Keratinocyte (primary cell): ENCODE results near the gene PHPT1. TPM values are rescaled to one million over a fixed set of nuclear protein-coding genes. Genes with fewer than 3 reads are reported as not detected.

Experiments used
- DNase-seq: peaks from one replicate; pipeline ENCODE4 v3.0.0-alpha.2; 2011; ENCODE audit warnings: low read depth, missing footprints, low spot score
- FAIRE-seq: peaks from 2 replicates; lab custom pipeline; 2011; peaks lifted over from hg19 to GRCh38; lab: Jason Lieb, UNC
- H2AFZ ChIP-seq: 2 replicates; pipeline ENCODE4 v1.6.0; 2012; ENCODE audit warnings: low read length, control low read depth, inconsistent platforms; ENCODE audit not compliant: control insufficient read depth
- H3K27ac ChIP-seq: 2 replicates; pipeline ENCODE4 v1.5.1; 2011; ENCODE audit warnings: low read length; ENCODE audit not compliant: control insufficient read depth, insufficient read depth
- H3K27me3 ChIP-seq: 3 replicates; pipeline ENCODE4 v1.6.0; 2011; ENCODE audit warnings: low read length; ENCODE audit not compliant: control insufficient read depth, insufficient read depth; ENCODE audit errors: extremely low read depth
- H3K36me3 ChIP-seq, 2 experiments: 2 replicates in 1 of 2; 3 replicates in 1 of 2; pipeline ENCODE4 v1.5.1; 2011; ENCODE audit warnings: low read length in 2 of 2, mild to moderate bottlenecking in 1 of 2; ENCODE audit not compliant: control insufficient read depth in 2 of 2, insufficient read depth in 2 of 2; ENCODE audit errors: extremely low read depth in 1 of 2
- H3K4me1 ChIP-seq: 3 replicates; pipeline ENCODE4 v1.5.1; 2011; ENCODE audit warnings: low read length; ENCODE audit not compliant: control insufficient read depth, insufficient read depth; ENCODE audit errors: extremely low read depth
- H3K4me2 ChIP-seq: 3 replicates; pipeline ENCODE4 v1.6.0; 2011; ENCODE audit warnings: low read depth, low read length; ENCODE audit not compliant: control insufficient read depth, insufficient read depth; ENCODE audit errors: extremely low read depth
- H3K4me3 ChIP-seq, 3 experiments: fragments of 200-600 bp in 1 of 3; sonication (generic) in 1 of 3; 2 replicates in 2 of 3; 3 replicates in 1 of 3; pipeline ENCODE4 v1.5.1; 2011 to 2016; ENCODE audit warnings: low read length in 3 of 3, mild to moderate bottlenecking in 3 of 3, control low read depth in 2 of 3, inconsistent platforms in 1 of 3, low read depth in 1 of 3, mixed read lengths in 1 of 3, mixed run types in 1 of 3, moderate library complexity in 1 of 3; ENCODE audit not compliant: control insufficient read depth in 2 of 3, insufficient read depth in 2 of 3; ENCODE audit errors: extremely low read depth in 1 of 3
- H3K79me2 ChIP-seq: 2 replicates; pipeline ENCODE4 v1.6.0; 2012; ENCODE audit warnings: low read length; ENCODE audit not compliant: control insufficient read depth, insufficient read depth
- H3K9ac ChIP-seq: 3 replicates; pipeline ENCODE4 v1.6.0; 2011; ENCODE audit warnings: low read length; ENCODE audit not compliant: control insufficient read depth, insufficient read depth; ENCODE audit errors: extremely low read depth
- H3K9me1 ChIP-seq: 3 replicates; pipeline ENCODE4 v1.6.0; 2011; ENCODE audit warnings: low read length; ENCODE audit not compliant: control insufficient read depth, insufficient read depth; ENCODE audit errors: extremely low read depth
- H3K9me3 ChIP-seq: 2 replicates; pipeline ENCODE4 v1.5.1; 2012; ENCODE audit warnings: low read depth, low read length; ENCODE audit not compliant: control insufficient read depth
- H4K20me1 ChIP-seq: 3 replicates; pipeline ENCODE4 v1.6.0; 2011; ENCODE audit warnings: low read length; ENCODE audit not compliant: control insufficient read depth, insufficient read depth; ENCODE audit errors: extremely low read depth
- EZH2 ChIP-seq: IDR thresholded peaks from one replicate; pipeline ENCODE4 v1.6.1; 2012; ENCODE audit warnings: inconsistent platforms, mild to moderate bottlenecking, low read length, moderate library complexity
- dilution Hi-C: fragments of 300-500 bp; cut with MboI; formaldehyde crosslinking; loops from one replicate; pipeline ENCODE4 v1.7.0; 2020; ENCODE audit warnings: low sequenced_read_pairs; ENCODE audit not compliant: extremely low pct_ligation_motif_present
- polyA plus RNA-seq, 5 experiments: library from polyadenylated mRNA; depleted of rRNA in 3 of 5; stranded (reverse) in 3 of 5; stranded (forward) in 1 of 5; unstranded in 1 of 5; fragments of >200 nt; gene quantifications; 1 replicate in 1 of 5; 2 replicates in 3 of 5; 3 replicates in 1 of 5; pipeline versions ENCODE4 v1.2.1 to v1.2.3, GENCODE V29; 2011 to 2012; ENCODE audit warnings: missing spikeins in 2 of 5, low read depth in 1 of 5, low replicate concordance in 1 of 5
- TF ChIP-seq, protein P1 (sequence below), 3 experiments: IDR thresholded peaks in 1 of 3; conservative IDR thresholded peaks in 1 of 3; optimal IDR thresholded peaks in 1 of 3; 2 replicates in 2 of 3; 3 replicates in 1 of 3; pipeline versions ENCODE3 to v1.5.1; 2011; ENCODE audit warnings: low read length in 3 of 3, mild to moderate bottlenecking in 3 of 3, moderate library complexity in 2 of 3, control low read depth in 1 of 3, inconsistent platforms in 1 of 3; ENCODE audit not compliant: insufficient read depth in 2 of 3; ENCODE audit errors: extremely low read depth in 1 of 3

The PHPT1 gene
- polyA plus RNA-seq, 1 donor (not counting 4 experiments of a cell fraction or from before 2014, with no cell fraction given), result 68.8 TPM

DNA sequence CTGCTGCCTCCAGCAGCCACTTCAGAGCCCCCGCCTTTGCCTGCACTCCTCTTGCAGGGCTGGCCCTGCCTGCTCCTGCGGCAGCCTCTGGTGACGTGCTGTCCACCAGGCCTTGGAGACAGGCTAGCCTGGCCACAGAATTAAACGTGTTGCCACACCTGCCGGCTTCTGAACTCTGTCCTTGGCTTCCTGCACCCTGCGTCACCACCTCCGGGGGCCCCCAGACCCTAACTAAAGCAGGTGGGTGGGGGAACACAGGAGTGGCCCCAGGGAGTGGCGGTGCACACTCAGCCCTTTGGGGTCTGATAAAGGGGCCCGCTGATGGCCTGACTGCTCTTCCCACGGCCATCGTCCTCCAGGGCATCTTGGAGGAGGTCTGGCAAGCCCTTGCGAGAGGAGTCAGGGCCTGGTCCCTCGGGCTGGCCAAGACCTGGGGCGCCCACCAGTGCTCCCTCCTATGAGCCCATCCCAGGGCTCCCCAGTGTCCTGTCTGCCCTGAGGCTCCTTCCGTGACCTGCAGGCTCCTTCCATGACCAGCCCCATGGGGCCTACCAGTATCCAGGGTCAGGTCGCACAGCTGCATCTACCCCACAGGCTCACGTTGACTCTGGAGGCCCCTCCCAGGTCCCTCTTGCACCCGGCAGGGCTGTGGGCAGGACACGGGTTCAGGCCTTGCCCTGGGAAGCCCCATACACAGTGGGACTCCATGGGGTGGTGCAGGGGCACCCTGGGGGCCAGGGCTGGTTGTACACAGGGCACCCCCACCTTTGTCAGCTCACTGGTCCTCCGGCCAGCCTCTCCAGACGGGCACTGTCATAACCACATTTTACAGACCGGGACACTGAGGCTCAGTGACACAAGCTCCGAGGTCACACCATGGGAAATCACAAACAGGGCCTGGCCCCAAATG, 1.9 kb downstream of the PHPT1 start:
- dilution Hi-C loops, result no loop called here
- Histone ChIP-seq H3K9me1 (no peaks in the 10 kb centered on the region), H3K4me1 (peaks cover 9% of the 10 kb centered on the region), H3K9me3 (no peaks in the 10 kb centered on the region), H3K79me2 (peaks cover 6% of the 10 kb centered on the region), H2AFZ (no peak overlapping the region), H4K20me1 (peaks cover 6% of the 10 kb centered on the region), H3K36me3 (peaks cover 3 to 17% of the 10 kb centered on the region in 2 experiments), H3K27me3 (peaks cover 22% of the 10 kb centered on the region), H3K9ac (no peak overlapping the region), H3K27ac (no peak overlapping the region), H3K4me3 (no peak overlapping the region), H3K4me2 (no peak overlapping the region)
- no peak for FAIRE-seq
- no peak for DNase-seq
- no peak for TF ChIP-seq EZH2
- TF ChIP-seq, protein P1, sequence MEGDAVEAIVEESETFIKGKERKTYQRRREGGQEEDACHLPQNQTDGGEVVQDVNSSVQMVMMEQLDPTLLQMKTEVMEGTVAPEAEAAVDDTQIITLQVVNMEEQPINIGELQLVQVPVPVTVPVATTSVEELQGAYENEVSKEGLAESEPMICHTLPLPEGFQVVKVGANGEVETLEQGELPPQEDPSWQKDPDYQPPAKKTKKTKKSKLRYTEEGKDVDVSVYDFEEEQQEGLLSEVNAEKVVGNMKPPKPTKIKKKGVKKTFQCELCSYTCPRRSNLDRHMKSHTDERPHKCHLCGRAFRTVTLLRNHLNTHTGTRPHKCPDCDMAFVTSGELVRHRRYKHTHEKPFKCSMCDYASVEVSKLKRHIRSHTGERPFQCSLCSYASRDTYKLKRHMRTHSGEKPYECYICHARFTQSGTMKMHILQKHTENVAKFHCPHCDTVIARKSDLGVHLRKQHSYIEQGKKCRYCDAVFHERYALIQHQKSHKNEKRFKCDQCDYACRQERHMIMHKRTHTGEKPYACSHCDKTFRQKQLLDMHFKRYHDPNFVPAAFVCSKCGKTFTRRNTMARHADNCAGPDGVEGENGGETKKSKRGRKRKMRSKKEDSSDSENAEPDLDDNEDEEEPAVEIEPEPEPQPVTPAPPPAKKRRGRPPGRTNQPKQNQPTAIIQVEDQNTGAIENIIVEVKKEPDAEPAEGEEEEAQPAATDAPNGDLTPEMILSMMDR (optimal IDR thresholded peaks at IDR 0.05 in 1 of 3, IDR thresholded peaks at IDR 0.05 in 1 of 3, conservative IDR thresholded peaks at IDR 0.05 in 1 of 3; ENCODE audit: extremely low read depth in 1 of 3, insufficient read depth in 2 of 3, low read length in 3 of 3), result no peak

DNA sequence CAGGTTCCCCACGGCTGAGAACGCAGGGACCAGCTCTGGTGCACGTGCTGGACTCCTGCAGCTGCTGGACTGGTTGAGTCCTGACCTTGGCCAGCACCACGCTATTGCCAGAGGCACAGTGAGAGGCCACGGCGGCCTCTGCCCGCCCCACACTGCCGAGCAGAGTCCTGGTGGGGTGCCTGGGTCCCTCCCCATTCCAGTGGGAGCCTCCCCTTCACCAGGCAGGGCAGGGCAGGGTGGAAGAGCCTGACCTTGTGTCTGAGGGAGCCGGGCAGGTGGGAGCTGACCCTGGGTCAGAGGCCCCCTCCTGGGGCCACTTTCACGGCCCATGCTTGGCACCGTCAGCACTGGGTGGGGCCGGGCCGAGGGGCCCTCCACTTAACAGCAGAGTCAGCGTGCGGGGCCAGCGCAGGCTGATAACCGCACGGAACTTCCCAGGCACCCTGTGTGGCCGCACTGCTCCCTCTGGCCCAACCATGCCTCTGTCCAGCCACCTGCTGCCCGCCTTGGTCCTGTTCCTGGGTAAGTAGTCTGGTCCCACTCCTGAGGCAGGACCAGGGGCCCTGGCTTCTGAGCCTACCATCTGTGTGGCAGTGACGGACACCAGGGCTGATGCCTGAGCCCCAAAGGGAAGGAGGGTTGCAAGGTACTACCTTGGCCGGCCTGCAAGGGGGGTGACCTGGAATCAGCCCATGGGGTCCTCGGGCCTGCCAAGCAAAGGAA, 2.9 kb downstream of the PHPT1 start, which contains the start of gene MAMDC4:
TSS of gene MAMDC4 (plus strand) at position 406 of the 723 bp plus-strand sequence. CDS start at position 477, 71 bp downstream.
- Histone ChIP-seq H3K9me1 (no peaks in the 10 kb centered on the region), H3K27ac (no peak within 1 kb of the TSS), H3K9ac (no peak within 1 kb of the TSS), H2AFZ (no peak within 1 kb of the TSS), H3K27me3 (peaks cover 12% of the 10 kb centered on the region), H3K4me2 (no peak within 1 kb of the TSS), H3K36me3 (peaks cover 3 to 17% of the 10 kb centered on the region in 2 experiments), H3K79me2 (peaks cover 6% of the 10 kb centered on the region), H3K4me3 (no peak within 1 kb of the TSS), H3K4me1 (peaks cover 9% of the 10 kb centered on the region), H4K20me1 (peaks cover 6% of the 10 kb centered on the region), H3K9me3 (no peaks in the 10 kb centered on the region)
- TF ChIP-seq EZH2, result no peak
- TF ChIP-seq, protein P1 (optimal IDR thresholded peaks at IDR 0.05 in 1 of 3, IDR thresholded peaks at IDR 0.05 in 1 of 3, conservative IDR thresholded peaks at IDR 0.05 in 1 of 3; ENCODE audit: extremely low read depth in 1 of 3, insufficient read depth in 2 of 3, low read length in 3 of 3), result no peak
- dilution Hi-C loops, result no loop called here
- DNase-seq, result no peak
- FAIRE-seq, result no peak
